Measurements from ENCODE around the gene DCP2.

DNA sequence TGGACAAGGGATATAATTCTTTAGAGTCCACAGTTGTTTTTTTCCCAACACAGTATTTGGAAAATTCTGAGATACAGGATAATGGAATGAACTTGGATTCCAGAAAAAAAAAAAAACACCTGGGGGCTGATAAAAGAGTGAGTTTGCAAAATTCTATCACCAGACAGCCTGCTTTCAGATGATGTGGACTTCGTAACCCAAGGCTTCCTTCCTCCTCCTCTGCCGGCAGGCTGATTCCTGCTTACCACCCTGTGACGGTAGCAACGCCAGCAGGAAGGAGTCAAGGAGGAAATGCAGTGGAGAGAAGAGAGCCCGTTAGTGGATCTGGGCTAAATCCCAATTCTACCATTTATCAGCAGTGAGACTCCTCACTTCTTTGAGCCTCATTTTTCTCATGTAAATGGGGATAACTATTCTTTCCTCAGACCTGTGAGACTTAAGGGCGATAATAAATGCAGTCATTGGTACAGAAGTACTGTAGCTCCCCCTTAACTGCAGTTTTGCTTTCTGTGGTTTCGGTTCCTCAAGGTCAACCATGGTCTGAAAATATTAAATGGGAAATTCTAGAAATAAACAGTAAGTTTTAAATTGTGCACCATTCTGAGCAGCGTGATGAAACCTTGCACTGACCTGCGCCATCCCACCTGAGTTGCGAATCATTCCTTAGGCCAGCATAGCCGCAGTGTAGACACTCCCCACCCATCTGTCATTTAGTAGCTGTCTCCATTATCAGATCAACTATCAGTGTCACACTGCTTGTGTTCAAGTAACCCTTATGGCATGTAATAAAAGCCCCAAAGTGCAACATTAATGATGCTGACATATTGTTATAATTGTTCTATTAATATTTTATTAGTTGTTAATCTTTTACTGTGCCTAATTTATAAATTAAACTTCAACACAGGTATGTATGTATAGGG is 71.4 kb downstream of the DCP2 start:
- TF ChIP-seq, protein P1, sequence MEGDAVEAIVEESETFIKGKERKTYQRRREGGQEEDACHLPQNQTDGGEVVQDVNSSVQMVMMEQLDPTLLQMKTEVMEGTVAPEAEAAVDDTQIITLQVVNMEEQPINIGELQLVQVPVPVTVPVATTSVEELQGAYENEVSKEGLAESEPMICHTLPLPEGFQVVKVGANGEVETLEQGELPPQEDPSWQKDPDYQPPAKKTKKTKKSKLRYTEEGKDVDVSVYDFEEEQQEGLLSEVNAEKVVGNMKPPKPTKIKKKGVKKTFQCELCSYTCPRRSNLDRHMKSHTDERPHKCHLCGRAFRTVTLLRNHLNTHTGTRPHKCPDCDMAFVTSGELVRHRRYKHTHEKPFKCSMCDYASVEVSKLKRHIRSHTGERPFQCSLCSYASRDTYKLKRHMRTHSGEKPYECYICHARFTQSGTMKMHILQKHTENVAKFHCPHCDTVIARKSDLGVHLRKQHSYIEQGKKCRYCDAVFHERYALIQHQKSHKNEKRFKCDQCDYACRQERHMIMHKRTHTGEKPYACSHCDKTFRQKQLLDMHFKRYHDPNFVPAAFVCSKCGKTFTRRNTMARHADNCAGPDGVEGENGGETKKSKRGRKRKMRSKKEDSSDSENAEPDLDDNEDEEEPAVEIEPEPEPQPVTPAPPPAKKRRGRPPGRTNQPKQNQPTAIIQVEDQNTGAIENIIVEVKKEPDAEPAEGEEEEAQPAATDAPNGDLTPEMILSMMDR (IDR thresholded peaks at IDR 0.05), result no peak
- TF ChIP-seq POLR2A (IDR thresholded peaks at IDR 0.05), result no peak

All from lower leg skin (tissue), 3 donors.